A673 (cell line): Measurements from ENCODE around the gene CIAO2B.

Experiments used
- CTCF ChIP-seq: fragments of 300-800, 200-600 bp; sonication (generic); conservative IDR thresholded peaks from 2 replicates; pipeline ENCODE4 v1.5.1; 2017; ENCODE audit warnings: low read depth, mild to moderate bottlenecking, antibody characterized with exemption, low read length, moderate library complexity, mixed read lengths
- EZH2 ChIP-seq: fragments of 200-600 bp; sonication (generic); IDR thresholded peaks from 2 replicates; pipeline ENCODE4 v1.6.1; 2017; ENCODE audit warnings: borderline replicate concordance, low read depth, mild to moderate bottlenecking, mixed read lengths, antibody characterized with exemption, low read length; ENCODE audit not compliant: poor library complexity, severe bottlenecking

- TF ChIP-seq CTCF: no peak
- TF ChIP-seq EZH2: no peak
Measured at GRCh38 chr16:66949472-66949871, 15.3 kb upstream of the CIAO2B start.
